Activated naive CD4-positive, alpha-beta T cell treated with Interleukin-2 at 50 U/mL for 16 hours (primary cell): ENCODE measurements around the gene ORM2.

Experiments used
- DNase-seq: peaks from one replicate; pipeline ENCODE4 v3.0.0-alpha.2; 2020

Gene ORM2

DNA sequence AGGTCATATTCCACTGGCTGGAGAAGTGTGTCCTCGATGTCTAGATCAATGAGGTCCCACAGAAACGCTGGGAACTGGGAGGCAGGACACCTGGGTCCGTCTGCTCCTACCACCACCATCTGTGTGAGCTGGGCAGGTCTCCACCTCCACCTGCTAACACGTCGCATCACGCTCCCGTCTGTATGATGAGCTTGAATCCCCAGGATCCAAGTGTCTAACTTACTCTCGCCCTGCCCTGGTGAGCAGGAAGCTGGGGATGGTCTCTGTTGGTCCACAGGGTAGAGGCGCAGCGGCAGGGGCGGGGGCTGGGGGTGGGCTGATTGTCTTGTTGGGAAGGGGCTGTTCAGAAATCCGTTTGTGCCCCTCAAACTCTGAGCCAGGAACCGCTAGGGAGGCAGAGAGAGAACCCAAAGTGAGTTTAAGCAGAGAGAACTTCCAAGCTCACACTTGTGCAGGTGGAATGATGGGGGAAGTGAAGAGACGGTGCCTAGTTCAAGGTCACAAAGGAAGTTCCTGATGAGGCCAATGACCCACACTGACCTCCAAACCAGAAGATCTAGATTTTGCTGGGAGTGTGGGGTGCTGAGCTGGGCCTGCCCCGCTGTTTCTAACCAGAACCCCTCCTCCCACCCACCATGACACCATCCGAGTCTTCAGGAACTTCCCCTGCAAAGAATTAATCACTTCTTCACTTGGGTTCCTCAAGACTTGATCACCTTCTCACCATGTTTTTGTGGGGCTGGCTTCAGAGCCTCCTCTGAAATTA lies 21.1 kb downstream of the ORM2 start:
- DNase-seq: no peak

GRCh38 chr9:114351932-114352331 lies 22.3 kb downstream of the ORM2 start:
- no peak for DNase-seq

- DNase-seq: no peak
Observed at GRCh38 chr9:114355821-114356220, 26.2 kb downstream of the ORM2 start.

DNA sequence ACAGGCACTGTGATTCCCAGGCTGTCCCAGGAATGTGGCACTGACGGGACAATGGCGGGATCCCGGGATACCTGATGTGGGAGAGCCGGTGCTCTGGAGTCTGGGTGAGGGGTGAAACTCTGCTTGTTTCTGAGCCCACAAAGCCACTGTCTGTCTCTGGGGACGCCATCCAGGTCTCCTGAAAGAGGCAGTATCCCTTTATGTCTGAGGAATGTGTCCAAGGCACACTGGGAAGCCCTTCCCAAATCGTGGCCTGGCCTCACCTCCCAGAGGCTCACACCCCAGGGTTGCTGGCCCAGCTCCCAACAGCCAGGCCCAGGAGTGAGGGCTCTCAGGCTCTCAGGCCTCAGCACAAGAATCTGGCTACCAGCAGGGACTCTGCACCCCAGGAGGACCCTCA lies 27.1 kb downstream of the ORM2 start:
- no peak for DNase-seq

DNA sequence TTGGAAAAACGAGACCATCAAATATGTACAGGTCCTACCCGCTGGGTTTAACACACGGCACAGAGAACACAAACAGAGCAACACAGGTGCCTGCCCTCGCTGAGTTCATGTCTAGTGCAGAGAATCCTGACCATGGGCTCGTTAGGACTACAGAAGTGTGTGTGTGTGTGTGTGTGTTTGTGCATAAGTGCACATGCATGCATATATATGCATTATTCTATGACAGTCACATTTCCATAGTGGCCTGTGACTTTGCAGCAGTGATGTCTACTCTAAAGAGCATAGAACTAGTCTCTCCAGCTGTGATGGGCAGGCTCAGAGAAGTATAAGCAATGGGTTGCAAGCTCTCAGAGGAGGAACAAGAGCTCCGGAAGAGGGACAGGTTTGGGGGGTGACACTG lies 27.7 kb downstream of the ORM2 start:
- DNase-seq: no peak

DNA sequence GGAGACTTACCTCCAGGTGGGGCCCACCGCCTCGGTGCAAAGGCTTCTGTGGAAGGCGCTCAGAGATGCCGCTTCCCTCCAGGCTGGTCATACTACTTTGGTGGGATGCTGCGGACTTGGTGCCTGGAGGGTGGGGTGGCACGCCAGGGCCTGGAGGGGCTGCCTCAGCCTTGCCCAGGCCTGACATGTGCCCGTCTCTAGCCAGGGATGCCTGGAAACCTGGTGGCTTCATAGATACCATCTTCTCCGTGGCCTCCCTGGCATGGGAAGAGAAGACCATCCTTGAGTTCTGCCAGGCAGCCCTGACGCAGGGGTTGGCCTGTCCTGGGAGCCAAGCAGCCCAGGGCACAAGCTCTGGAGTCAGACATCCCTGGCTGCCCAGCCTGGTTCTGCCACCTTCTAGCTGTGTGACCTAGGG lies 28.3 kb downstream of the ORM2 start:
- DNase-seq: no peak

DNA sequence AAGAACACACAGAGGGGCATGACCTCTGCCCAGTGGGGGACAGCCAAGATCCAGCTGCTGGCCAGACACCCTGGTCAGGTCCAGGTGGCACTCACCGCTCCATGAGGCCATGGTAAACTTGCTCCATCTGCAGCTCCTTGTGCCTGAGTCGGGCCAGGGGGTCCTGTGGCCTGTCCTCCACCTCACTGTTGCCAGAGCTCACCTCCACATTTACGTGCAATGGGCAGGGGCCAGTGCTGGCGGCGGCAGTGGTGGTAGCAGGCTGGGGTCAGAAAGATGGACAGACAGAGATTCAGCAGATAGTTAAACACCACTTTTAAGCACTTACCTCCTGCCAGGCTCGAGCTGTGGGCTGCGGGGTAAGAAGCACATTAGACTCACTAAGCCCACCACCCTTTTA lies 30.1 kb downstream of the ORM2 start:
- DNase-seq: no peak

DNA sequence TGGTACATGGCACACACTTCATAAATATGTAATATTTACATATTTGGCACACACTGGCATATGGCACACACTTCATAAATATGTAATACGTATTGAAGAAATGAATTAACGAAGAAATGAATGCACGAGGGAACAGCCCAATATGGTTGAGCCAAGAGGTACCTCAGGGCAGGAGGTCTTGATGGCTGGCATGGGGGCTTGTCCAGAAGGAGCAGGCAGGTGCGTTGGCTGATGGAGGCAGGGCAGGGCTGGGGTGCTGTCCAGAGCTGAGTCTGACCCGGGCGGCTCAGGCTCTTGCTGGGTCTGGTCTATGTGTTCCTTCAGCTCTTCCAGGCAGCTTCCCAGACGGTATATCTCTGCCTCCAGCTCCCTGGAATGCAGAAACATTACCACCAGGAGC lies 31.9 kb downstream of the ORM2 start:
- DNase-seq: no peak

DNA sequence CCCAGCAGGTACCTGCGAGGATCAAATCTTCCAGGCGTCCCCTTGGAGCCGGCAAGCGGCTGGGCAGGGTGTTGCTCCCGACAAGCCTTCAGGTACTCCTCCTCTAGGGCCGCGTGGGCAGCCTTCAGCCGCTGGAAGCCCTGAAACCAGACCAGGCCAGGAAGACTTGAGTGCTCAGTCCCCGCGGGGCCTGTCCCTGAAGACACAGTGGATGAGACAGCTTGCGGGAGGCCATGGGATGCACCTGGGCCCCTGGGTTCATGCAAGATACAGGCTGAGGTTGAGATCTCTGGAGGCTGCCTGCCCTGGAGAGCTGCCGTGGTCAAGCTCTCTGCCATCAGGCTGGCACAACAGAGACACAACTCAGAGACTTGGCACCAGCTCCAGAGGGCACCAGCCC lies 32.7 kb downstream of the ORM2 start:
- DNase-seq: no peak

GRCh38 chr9:114363424-114363823 lies 33.8 kb downstream of the ORM2 start:
- no peak for DNase-seq

DNA sequence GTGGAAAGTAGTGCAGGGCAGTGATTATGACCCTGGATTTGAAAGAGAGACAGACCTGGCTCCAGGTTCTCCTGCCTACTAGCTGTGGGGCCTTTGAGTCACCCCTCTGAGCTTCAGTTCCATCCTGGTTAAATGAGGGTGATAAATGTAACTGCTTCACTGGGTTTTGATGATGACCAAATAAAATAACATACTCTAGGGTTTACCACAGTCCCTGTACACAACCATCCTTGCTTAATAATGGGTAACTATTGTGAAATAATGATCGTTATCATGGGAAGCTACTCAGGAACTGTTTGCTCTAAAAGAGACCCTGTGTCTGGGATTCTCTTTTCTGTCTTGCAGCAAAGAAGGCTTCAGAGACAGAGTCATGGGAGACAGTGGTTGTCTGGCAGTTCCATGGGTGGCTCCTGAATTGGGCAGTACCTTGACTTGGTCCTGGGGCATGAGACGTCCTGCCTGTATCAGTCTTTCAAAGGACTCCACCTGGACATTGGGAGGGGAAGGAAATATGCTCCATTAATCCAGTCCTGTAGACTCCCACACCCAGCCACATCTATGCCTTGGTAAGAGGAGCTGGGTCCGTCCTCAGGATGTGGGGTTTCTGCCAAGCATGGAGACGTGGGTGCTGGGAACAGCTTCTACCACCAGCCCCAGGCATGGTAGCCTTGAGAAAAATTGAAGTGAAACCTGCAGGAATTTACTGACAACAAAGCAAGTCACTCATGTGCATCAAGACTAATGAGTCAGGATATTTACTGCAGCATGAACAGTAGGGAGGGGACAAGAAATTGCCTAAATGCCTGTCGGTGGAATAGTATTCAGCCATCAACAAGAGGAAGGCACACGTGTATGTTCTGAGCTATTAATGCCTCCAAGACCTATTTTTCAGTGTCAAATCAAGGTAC lies 34.7 kb downstream of the ORM2 start:
- DNase-seq: no peak

DNA sequence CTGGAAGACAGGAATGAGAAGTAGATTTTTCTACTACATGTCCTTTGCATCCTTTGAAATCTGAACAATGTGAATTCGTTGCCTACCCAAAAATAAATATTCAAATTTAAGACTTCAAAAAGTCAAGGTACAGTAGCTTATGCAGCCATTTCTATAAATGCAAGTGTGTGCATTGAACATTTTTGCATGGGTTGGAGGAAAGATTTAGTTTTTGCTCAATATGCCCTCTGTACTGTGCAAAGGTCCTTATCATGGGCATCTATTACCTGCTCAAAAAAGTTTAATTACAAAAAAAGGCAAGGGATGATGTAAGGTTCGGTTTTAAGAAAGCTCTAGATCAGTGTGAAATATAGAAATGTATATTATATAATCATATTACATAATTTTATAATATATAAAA lies 35.5 kb downstream of the ORM2 start:
- DNase-seq: no peak

GRCh38 chr9:114366334-114367128 lies 36.9 kb downstream of the ORM2 start:
- peak; percentile 42 for DNase-seq

GRCh38 chr9:114367366-114367765 lies 37.7 kb downstream of the ORM2 start:
- no peak for DNase-seq

GRCh38 chr9:114367772-114368569 lies 38.3 kb downstream of the ORM2 start:
- no peak for DNase-seq

- DNase-seq: no peak
Observed at GRCh38 chr9:114369216-114370130, 39.8 kb downstream of the ORM2 start.

- DNase-seq: no peak
Observed at GRCh38 chr9:114370251-114370967, 40.7 kb downstream of the ORM2 start.

- no peak for DNase-seq
Observed at GRCh38 chr9:114370968-114371320, 41.3 kb downstream of the ORM2 start.

DNA sequence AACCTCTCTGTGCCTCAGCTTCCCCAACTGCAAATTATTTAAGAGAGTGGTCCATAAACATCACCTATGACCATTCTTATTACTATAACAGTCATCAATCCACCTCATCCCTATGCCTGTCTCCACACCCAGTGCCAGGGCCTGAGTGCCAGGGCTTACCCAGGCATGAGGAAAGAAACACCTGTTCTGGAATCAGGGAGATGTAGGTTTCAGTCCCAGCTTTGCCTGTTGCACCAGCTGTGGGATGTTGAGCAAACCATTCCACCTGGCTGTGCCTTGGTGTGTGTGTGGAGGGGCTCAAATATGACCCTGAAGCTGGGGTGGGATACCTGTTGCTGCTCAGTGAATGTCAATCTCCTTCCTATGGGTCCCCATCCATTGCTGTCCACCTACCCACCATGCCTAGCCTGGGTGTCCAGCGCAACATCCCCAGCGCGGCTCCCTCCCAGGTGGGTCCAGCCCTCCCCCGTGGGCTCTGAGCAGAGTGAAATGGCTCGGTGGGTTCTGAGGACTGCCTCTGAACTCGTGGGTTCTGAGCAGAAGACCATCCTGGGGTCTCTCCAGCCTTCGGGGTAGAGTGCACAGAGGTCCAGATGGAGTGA lies 41.8 kb downstream of the ORM2 start:
- no peak for DNase-seq
